Gastrocnemius medialis (tissue), 4 donors: Measurements from ENCODE around the gene CCDC195.

ENCODE experiments used
- POLR2A ChIP-seq, 2 donors: fragments of 450-650 bp; IDR thresholded peaks; one replicate each; pipeline ENCODE4 v1.6.1; 2017; ENCODE audit warnings: antibody characterized with exemption in 2 of 2, mild to moderate bottlenecking in 2 of 2, moderate library complexity in 2 of 2
- TF ChIP-seq, protein P1 (sequence below), 5 experiments: fragments of 450-650 bp in 3 of 5; fragments of 200-600 bp in 2 of 5; sonication (generic) in 2 of 5; IDR thresholded peaks in 4 of 5; conservative IDR thresholded peaks in 1 of 5; 1 replicate in 4 of 5; 2 replicates in 1 of 5; pipeline ENCODE4 v1.5.1; 2016 to 2019; ENCODE audit warnings: antibody characterized with exemption in 5 of 5, mild to moderate bottlenecking in 3 of 5, moderate library complexity in 3 of 5

DNA sequence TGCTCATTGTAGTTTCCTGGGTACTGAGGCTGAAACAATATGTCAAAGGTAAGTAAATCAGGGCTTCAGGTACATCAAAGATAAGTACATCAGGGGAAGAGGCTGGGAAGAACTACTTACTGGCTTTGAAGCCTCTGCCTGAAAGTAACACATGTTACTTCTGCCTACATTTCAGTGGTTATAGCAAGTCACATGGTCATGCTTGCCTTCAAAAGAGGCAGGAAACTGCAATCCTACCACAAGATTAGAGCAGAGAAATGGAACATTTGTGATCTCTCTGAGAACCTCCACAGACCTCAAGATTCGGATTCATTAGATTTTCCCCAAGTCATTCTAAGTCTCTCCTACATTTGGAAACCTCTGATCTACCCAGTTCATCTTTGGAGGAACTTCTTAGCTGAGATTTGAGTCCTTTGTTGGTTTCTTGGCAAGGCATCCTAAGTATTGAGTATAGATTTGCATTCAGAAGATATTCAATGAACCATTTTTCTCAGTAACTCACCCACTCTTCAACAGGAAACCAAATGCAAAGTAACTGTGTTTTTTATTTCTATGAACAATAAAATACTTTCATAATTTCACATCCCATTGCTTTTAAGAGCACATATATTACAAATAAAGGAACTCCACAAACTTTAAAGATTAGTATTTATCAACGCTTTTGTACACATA, 48.5 kb upstream of the CCDC195 start:
- TF ChIP-seq, protein P1, sequence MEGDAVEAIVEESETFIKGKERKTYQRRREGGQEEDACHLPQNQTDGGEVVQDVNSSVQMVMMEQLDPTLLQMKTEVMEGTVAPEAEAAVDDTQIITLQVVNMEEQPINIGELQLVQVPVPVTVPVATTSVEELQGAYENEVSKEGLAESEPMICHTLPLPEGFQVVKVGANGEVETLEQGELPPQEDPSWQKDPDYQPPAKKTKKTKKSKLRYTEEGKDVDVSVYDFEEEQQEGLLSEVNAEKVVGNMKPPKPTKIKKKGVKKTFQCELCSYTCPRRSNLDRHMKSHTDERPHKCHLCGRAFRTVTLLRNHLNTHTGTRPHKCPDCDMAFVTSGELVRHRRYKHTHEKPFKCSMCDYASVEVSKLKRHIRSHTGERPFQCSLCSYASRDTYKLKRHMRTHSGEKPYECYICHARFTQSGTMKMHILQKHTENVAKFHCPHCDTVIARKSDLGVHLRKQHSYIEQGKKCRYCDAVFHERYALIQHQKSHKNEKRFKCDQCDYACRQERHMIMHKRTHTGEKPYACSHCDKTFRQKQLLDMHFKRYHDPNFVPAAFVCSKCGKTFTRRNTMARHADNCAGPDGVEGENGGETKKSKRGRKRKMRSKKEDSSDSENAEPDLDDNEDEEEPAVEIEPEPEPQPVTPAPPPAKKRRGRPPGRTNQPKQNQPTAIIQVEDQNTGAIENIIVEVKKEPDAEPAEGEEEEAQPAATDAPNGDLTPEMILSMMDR (IDR thresholded peaks at IDR 0.05 in 4 of 5, conservative IDR thresholded peaks at IDR 0.05 in 1 of 5): no peak
- no peak for TF ChIP-seq POLR2A (IDR thresholded peaks at IDR 0.05)
